Mucosa of descending colon (tissue), 3 donors: Measurements from ENCODE around the gene NEUROG1. TPM values are rescaled to one million over a fixed set of nuclear protein-coding genes. Genes with fewer than 3 reads are reported as not detected.

Experiments used
- ATAC-seq: fragments of 200-7000 bp; cut with Tn5 transposase; one replicate; pipeline ENCODE4 v1.9.1; 2020; ENCODE audit warnings: mild to moderate bottlenecking, moderate library complexity
- DNase-seq, 3 donors: peaks; one replicate each; pipeline ENCODE4 v3.0.0-alpha.2; 2020
- H3K36me3 ChIP-seq: fragments of 200-600 bp; one replicate; pipeline ENCODE4 v1.8.0; 2021; ENCODE audit warnings: low read depth, mild to moderate bottlenecking
- H3K4me1 ChIP-seq: fragments of 200-600 bp; one replicate; pipeline ENCODE4 v1.8.0; 2021; ENCODE audit warnings: low read depth, mild to moderate bottlenecking
- H3K4me3 ChIP-seq: fragments of 200-600 bp; one replicate; pipeline ENCODE4 v1.8.0; 2021; ENCODE audit warnings: mild to moderate bottlenecking
- H3K9me3 ChIP-seq: fragments of 200-600 bp; one replicate; pipeline ENCODE4 v1.8.0; 2021; ENCODE audit warnings: mild to moderate bottlenecking
- CTCF ChIP-seq: fragments of 200-600 bp; IDR thresholded peaks from one replicate; pipeline ENCODE4 v1.8.0; 2022; ENCODE audit warnings: antibody characterized with exemption, mild to moderate bottlenecking
- intact Hi-C, 2 donors: fragments of 100-400 bp; cut with DNase I in 1 of 2; cut with micrococcal nuclease in 1 of 2; formaldehyde crosslinking; loops; one replicate each; pipeline versions ENCODE4 v1.11.0 to v1.11.1; 2022; cut with DNase I, micrococcal nuclease
- total RNA-seq, 3 donors: library from RNA; stranded (reverse); fragmentation: NEBNext Ultra II Directional in 2 of 3; extraction: Animal tissue kit (Norgen Biotek cat#: 25700) in 2 of 3; gene quantifications; one replicate each; pipeline versions ENCODE4 v1.2.1 to v1.2.4, GENCODE V29; 2021 to 2023
- donor health status: DM: no; HTN: no; CAD: no; lungs with moderate emphysema.
- donor health status: DM: no; HTN: no; CAD: no.
- donor health status: DM: no; HTN: yes; CAD: no.

The NEUROG1 gene
- total RNA-seq, 3 donors from 2014 or later: not detected

- TF ChIP-seq CTCF: no peak
- H3K9me3 ChIP-seq: no peaks in the 10 kb centered on the region
- ATAC-seq (no peak), DNase-seq (no peak)
- intact Hi-C loops: no loop called here
- no peaks in the 10 kb centered on the region for H3K36me3 ChIP-seq
- no peak overlapping the region for H3K4me3 ChIP-seq
- H3K4me1 ChIP-seq: peaks cover 22% of the 10 kb centered on the region
These were observed 3.8 kb upstream of the NEUROG1 start for GRCh38 chr5:135539430-135540005.

GRCh38 chr5:135538261-135538660 is 2.5 kb upstream of the NEUROG1 start:
- no peak for TF ChIP-seq CTCF
- DNase-seq (no peak), ATAC-seq (no peak)
- no peaks in the 10 kb centered on the region for H3K36me3 ChIP-seq
- H3K9me3 ChIP-seq: no peaks in the 10 kb centered on the region
- H3K4me3 ChIP-seq: no peak overlapping the region
- intact Hi-C loops: no loop called here
- peaks cover 15% of the 10 kb centered on the region for H3K4me1 ChIP-seq

- no peak for TF ChIP-seq CTCF
These were observed 2.0 kb upstream of the NEUROG1 start for GRCh38 chr5:135537745-135538144.

GRCh38 chr5:135537271-135537670 is 1.5 kb upstream of the NEUROG1 start:
- H3K4me3 ChIP-seq: no peak overlapping the region
- H3K9me3 ChIP-seq: no peaks in the 10 kb centered on the region
- H3K36me3 ChIP-seq: no peaks in the 10 kb centered on the region
- intact Hi-C loops: no loop called here
- no peak for TF ChIP-seq CTCF
- no peak for DNase-seq
- peaks cover 11% of the 10 kb centered on the region for H3K4me1 ChIP-seq
- no peak for ATAC-seq

More at GRCh38 chr5:135537745-135538144, 2.0 kb upstream of the NEUROG1 start:
- intact Hi-C loops: no loop called here
- H3K36me3 ChIP-seq: no peaks in the 10 kb centered on the region
- no peak for ATAC-seq
- no peak overlapping the region for H3K4me3 ChIP-seq
- peaks cover 11% of the 10 kb centered on the region for H3K4me1 ChIP-seq
- no peaks in the 10 kb centered on the region for H3K9me3 ChIP-seq
- no peak for DNase-seq

- ATAC-seq: no peak
These were observed 344 bp downstream of the NEUROG1 start for GRCh38 chr5:135535420-135535819.

More at GRCh38 chr5:135535420-135535819, 344 bp downstream of the NEUROG1 start:
- Histone ChIP-seq H3K9me3 (no peaks in the 10 kb centered on the region), H3K4me3 (no peak overlapping the region), H3K4me1 (peaks cover 11% of the 10 kb centered on the region), H3K36me3 (no peaks in the 10 kb centered on the region)
- no peak for TF ChIP-seq CTCF
- no peak for DNase-seq
- intact Hi-C loops: no loop called here
